ENCODE data around the gene AARS1. TPM values are rescaled to one million over a fixed set of nuclear protein-coding genes. Genes with fewer than 3 reads are reported as not detected.
"Not testable (repeated sequence)": the region's sequence is repeated elsewhere in the genome, so short reads cannot be mapped to it uniquely, and the experiment has no call there.

The AARS1 gene
- polyA plus RNA-seq, 3 donors = 13.9 to 16.6 (median 16.3) TPM

DNA sequence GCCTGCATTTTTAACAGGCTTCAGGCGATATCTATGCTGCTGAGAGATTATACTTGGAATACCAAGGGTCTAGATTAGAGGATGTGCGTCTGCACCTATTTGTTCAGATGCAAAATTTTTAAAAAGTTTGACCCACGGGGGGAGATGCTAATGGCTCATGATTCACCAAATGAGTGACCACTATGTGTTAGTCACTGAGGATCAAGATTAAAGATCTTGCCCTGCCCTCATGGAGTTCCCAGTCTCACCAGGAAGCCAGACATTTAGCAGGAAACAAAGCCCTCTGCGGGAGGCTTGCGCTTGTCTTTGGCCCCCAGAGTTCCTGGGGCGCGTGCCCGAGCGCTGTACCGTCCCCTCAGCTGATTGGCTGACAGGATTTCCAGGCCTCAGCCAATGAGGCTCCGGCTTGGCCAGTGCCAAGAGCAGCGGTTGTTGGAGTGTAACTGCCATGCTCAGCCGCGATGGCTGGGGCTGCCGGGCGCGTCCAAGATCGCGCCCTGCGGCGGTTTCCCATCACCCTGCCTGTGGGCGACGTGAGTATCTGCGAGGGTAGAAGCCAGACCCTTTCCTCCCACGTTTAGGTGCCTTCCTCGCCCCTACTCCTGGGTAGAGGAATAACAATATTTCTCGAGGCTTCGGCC is 5.2 kb upstream of the AARS1 start:
- Histone ChIP-seq H2AFZ (ENCODE audit: insufficient read depth, low read depth, low read length, poor library complexity, severe bottlenecking) (no peak overlapping the region), H3K79me2 (ENCODE audit: insufficient read depth, low read length) (peaks cover 9% of the 10 kb centered on the region), H3K4me1 (ENCODE audit: control insufficient read depth in 1 of 2, insufficient read depth in 2 of 2, low read length in 2 of 2) (peaks cover 9 to 10% of the 10 kb centered on the region in 2 donors), H4K20me1 (ENCODE audit: insufficient read depth, low read length) (no peaks in the 10 kb centered on the region), H3K4me2 (replicated peaks; ENCODE audit: extremely low read depth, low read length, poor library complexity, severe bottlenecking) (no peak overlapping the region), H3K27me3 (ENCODE audit: control insufficient read depth in 2 of 2, insufficient read depth in 2 of 2, low read length in 2 of 2) (no peaks in the 10 kb centered on the region), H3K9ac (ENCODE audit: insufficient read depth, low read length, poor library complexity, severe bottlenecking) (no peak overlapping the region), H3K36me3 (replicated peaks in 1 of 2; ENCODE audit: control insufficient read depth in 1 of 2, insufficient read depth in 2 of 2, low read length in 2 of 2) (no peaks in the 10 kb centered on the region), H3K27ac (ENCODE audit: low read depth in 1 of 2, low read length in 2 of 2) (no peak overlapping the region), H3K9me3 (replicated peaks in 1 of 2; ENCODE audit: control insufficient read depth in 1 of 2, insufficient read depth in 1 of 2, low read length in 2 of 2) (no peaks in the 10 kb centered on the region), H3K4me3 (replicated peaks in 1 of 3; ENCODE audit: low read depth in 2 of 3, low read length in 3 of 3) (no peak overlapping the region)
- 96% methylated on average over 28 of the region's 28 CpGs for WGBS (ENCODE audit: insufficient coverage)
- H3K27ac Mint-ChIP-seq = peak overlapping the region in 1 of 7 donors; percentile 30
- TF ChIP-seq, protein P1, sequence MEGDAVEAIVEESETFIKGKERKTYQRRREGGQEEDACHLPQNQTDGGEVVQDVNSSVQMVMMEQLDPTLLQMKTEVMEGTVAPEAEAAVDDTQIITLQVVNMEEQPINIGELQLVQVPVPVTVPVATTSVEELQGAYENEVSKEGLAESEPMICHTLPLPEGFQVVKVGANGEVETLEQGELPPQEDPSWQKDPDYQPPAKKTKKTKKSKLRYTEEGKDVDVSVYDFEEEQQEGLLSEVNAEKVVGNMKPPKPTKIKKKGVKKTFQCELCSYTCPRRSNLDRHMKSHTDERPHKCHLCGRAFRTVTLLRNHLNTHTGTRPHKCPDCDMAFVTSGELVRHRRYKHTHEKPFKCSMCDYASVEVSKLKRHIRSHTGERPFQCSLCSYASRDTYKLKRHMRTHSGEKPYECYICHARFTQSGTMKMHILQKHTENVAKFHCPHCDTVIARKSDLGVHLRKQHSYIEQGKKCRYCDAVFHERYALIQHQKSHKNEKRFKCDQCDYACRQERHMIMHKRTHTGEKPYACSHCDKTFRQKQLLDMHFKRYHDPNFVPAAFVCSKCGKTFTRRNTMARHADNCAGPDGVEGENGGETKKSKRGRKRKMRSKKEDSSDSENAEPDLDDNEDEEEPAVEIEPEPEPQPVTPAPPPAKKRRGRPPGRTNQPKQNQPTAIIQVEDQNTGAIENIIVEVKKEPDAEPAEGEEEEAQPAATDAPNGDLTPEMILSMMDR (IDR thresholded peaks at IDR 0.05) = no peak
- peaks cover 0 to 4% (median 0%) of the 10 kb centered on the region in 7 donors for H3K9me3 Mint-ChIP-seq
- H3K27me3 Mint-ChIP-seq (ENCODE audit: low read depth in 3 of 3) = peaks cover 0 to 1% (median 0%) of the 10 kb centered on the region in 3 donors
- H3K4me1 Mint-ChIP-seq = peaks cover 12% of the 10 kb centered on the region
- intact Hi-C loops (cut with micrococcal nuclease) = loop anchor here in 1 of 2 donors (10.0 kb wide), 1 partner anchor 50 kb away; the partner anchor contains the start of gene DDX19A
- no peak overlapping the region for H3K4me3 Mint-ChIP-seq
- no peak for DNase-seq
- no peaks in the 10 kb centered on the region for H3K36me3 Mint-ChIP-seq

DNA sequence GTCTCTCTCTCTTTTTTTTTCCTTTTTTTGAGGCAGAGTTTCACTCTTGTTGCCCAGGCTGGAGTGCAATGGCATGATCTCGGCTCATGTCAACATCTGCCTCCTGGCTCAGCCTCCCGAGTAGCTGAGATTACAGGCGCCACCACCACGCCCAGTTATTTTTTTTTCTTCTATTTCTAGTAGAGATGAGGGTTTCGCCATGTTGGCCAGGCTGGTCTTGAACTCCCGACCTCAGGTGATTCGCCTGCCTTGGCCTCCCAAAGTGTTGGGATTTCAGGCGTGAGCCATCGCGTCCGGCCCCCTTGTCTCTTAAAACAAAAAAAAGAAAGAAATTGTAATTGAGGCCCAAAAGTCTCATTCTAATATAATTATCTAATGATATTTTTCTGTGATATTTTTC is 2.8 kb upstream of the AARS1 start:
- WGBS (ENCODE audit: insufficient coverage) = 62% methylated on average over 2 of the region's 11 CpGs
- peaks cover 11% of the 10 kb centered on the region for H3K4me1 Mint-ChIP-seq

More for the DNA sequence above, 2.8 kb upstream of the AARS1 start:
- H3K27ac Mint-ChIP-seq; H3K4me2 ChIP-seq (replicated peaks; ENCODE audit: extremely low read depth, low read length, poor library complexity, severe bottlenecking); H3K79me2 ChIP-seq (ENCODE audit: insufficient read depth, low read length); H4K20me1 ChIP-seq (ENCODE audit: insufficient read depth, low read length); H3K36me3 Mint-ChIP-seq; H3K27ac ChIP-seq (ENCODE audit: low read depth in 1 of 2, low read length in 2 of 2); H3K27me3 Mint-ChIP-seq (ENCODE audit: low read depth in 3 of 3); H3K9ac ChIP-seq (ENCODE audit: insufficient read depth, low read length, poor library complexity, severe bottlenecking); H3K9me3 ChIP-seq (replicated peaks in 1 of 2; ENCODE audit: control insufficient read depth in 1 of 2, insufficient read depth in 1 of 2, low read length in 2 of 2); H3K36me3 ChIP-seq (replicated peaks in 1 of 2; ENCODE audit: control insufficient read depth in 1 of 2, insufficient read depth in 2 of 2, low read length in 2 of 2); H3K4me3 ChIP-seq (replicated peaks in 1 of 3; ENCODE audit: low read depth in 2 of 3, low read length in 3 of 3); H3K27me3 ChIP-seq (ENCODE audit: control insufficient read depth in 2 of 2, insufficient read depth in 2 of 2, low read length in 2 of 2); H3K4me3 Mint-ChIP-seq; H3K9me3 Mint-ChIP-seq; H2AFZ ChIP-seq (ENCODE audit: insufficient read depth, low read depth, low read length, poor library complexity, severe bottlenecking); DNase-seq: not testable (repeated sequence)
- intact Hi-C loops (cut with micrococcal nuclease) = loop anchor here in 1 of 2 donors (10.0 kb wide), 1 partner anchor 53 kb away; the partner anchor contains the start of gene DDX19A
- H3K4me1 ChIP-seq (ENCODE audit: control insufficient read depth in 1 of 2, insufficient read depth in 2 of 2, low read length in 2 of 2) = peaks cover 11% of the 10 kb centered on the region in 2 donors

All from CD14-positive monocyte (primary cell).